Stimulated activated CD4-positive, alpha-beta T cell treated with anti-CD3 and anti-CD28 coated beads, TNF-alpha, amount 100 ng/mL, for 1 hour (primary cell): ENCODE measurements around the gene ZNF213.

ENCODE experiments used
- DNase-seq, 3 donors: peaks; one replicate each; pipeline ENCODE4 v3.0.0-alpha.2; 2020; ENCODE audit warnings: low read depth in 3 of 3, low spot score in 1 of 3

Gene ZNF213

DNA sequence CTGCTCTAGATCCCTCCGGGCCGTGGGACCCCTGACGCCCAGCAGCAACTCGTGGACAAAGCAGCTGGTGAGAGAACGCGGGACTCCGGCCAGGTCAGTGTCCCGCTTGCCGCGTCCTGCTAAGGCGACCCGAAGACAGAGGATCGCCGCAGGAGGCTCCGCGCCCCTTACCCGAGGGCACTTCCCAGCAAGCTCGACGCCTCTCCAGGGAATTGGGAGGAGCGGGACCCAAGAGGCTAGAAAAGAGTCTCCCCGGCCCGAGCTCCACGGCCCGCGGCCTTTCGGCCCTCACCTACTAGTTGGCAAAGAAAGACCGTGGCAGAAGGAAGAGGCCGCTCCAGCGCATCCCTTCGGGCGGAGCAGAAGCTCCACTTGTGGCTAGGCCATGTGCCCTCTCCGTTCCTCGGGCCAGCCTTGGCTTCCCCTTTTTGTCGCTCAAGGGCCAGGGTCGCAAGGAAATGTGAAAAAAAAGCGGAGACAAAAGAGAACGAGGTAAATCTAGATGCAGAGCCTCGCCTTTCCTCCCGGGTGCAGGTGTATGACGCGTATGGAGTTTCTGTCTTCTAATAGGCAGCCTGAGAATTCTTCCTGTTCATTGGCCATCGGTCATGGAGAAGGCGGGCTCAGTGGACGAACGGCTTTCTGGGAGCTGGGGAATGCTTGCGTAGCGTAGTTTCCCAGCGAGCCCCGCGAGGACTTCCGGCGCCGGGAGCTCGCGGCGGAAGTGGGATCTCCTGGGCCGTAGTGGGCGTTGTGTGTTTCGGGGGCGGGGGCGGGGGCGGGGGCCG, at the start of gene ZNF213:
Gene ZNF213 (plus strand): TSS at position 692 of the 788 bp plus-strand sequence. CDS start 2,252 bp downstream, outside the sequence.
- DNase-seq: peak; percentile 71 to 88 (median 82)

- DNase-seq: no peak
Observed at GRCh38 chr16:3085868-3086595, 48.8 kb upstream of the ZNF213 start.

GRCh38 chr16:3086596-3087242, 48.1 kb upstream of the ZNF213 start:
- DNase-seq: no peak

DNA sequence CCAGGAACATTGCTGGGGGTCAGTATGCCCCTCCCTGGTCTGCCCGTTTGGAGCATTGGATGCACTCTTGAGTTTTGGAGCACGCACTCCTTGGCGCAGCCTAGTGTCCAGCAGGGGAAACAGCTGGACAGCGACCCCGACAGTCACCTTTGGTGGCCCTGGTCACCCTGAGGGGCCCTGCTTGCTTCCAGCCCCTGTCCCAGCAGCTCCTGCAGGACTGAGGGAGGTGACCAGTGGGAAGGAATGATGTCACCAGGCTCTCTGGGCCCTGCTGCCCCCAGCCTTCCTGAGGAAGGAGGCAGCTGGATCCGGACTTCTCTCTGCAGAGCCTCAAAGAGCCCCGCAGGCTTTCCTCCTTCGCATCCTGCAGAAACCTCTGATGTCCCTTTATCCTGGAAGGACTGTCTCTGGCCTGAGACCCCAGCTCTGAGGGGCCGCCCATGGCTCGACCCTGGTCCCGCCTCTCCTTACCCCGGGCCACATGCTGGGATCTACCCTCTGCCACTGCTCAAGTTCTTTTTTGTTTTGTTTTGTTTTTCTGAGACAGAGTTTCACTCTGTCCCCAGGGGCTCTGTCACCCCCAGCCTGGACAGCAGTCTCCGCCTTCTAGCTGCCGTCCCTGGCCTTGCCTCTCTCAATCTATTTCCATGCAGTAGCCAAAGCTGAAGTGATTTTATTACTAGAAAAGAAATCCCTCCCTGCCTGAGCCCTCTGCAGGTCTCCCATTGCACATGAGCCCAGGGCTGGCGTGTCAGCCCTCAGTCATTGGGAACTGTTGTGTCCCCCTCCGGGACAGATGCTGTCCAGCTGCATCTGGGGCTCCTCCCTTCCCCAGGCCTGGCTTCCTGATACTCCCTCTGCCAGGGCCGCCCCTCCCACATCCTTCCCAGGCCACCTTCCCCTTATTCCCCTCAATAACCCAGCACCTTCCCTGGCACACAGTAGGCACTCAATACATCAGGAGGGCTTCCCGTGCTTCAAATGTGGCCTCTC, 47.3 kb upstream of the ZNF213 start:
- no peak for DNase-seq

GRCh38 chr16:3088450-3088849, 46.4 kb upstream of the ZNF213 start:
- DNase-seq: no peak

- DNase-seq: no peak
Observed at GRCh38 chr16:3088925-3089716, 45.7 kb upstream of the ZNF213 start.

DNA sequence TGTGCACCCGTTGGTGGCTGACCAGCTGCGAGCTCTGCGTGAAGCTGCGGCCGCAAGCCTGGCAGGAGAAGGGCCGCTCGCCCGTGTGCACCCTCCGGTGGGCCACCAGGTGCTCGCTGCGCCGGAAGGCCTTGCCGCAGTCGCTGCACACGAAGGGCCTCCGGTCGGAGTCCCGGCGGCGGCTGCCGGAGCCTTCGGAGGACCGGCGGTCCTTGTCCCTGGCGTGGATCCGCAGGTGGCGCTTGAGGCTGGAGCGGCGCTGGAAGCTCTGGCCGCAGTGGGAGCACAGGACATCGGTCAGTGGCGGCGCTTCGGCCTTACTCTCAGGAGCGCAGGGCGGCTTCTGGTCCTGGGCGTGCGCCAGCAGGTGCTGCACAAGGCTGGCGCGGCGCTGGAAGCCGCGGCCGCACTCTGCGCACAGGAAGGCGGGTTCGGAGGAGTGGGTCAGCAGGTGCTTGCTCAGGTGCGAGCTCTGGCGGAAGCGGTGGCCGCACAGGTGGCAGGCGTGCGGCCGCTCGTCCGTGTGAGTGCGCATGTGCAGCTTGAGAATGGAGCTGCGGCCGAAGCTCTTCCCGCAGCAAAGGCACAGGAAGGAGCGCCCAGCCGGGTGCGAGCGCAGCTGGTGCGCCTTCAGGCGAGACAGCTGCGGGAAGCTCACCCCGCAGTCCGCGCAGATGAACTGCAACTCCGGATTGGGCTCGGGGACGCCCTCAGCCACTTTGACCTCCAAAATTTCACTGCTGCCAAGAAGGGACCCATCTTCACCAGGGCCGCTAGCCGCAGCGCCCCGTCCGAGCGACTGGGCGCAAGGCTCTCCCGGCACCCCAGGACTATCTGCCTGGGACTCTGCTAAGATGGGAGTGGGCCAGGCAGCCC, 44.9 kb upstream of the ZNF213 start:
- DNase-seq: no peak

DNA sequence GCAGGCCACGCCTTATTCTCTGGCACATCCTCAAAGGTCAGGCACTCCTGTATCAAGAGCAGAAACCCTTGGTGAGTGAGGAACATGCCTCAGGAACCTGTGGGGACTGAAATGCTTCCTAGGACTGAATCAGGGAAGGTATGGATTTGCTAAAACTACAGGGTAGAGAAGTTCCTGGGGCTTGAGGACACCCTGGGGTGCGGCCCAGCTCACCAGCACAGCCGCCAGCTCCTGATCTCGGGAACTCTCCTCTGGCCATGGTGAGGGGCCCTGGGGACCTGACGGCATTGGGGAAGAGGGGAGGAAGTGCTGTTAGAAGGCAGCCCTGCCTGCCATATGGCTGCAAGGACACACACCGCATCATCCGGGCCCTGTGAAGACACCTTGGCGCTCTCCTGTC, 43.3 kb upstream of the ZNF213 start:
- DNase-seq: no peak

- no peak for DNase-seq
Observed at GRCh38 chr16:3092501-3092941, 42.3 kb upstream of the ZNF213 start.

- DNase-seq: no peak
Observed at GRCh38 chr16:3094289-3095027, 40.4 kb upstream of the ZNF213 start.

DNA sequence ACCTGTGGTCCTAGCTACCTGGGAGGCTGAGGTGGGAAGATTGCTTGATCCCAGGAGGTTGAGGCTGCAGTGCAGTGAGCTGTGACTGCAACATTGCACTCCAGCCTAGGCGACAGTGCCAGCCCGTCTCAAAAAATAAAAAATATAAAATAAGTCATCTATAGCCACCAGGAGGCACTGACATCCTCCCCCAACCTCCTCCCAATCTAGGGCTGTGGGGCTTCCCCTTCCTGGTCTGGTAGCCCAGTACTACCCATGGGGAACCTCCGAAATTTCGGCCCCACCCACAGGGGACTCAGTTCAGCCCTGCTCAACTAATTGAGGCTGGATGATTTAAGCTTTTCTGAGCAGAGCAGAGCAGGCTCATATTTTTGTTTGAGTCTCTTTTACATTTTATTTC, 39.0 kb upstream of the ZNF213 start:
- peak in 2 of 3 donors; percentile 28 to 46 for DNase-seq

DNA sequence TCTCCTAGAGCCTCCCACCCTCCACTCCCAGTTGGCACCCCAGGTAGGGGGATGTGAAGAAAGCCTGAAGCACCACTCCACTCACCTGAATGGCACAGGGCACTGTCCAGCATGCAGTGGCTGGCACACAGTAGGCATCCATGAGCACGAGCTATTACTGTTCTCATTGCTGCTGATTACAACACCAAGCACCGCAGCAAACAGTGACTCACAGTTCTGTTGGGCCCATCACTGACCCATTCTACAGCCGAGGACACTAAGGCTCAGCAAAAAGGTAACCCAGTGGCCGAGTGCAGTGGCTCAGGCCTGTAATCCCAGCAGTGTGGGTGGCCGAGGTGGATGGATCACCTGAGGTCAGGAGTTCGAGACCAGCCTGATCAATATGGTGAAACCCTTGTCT, 38.5 kb upstream of the ZNF213 start:
- no peak for DNase-seq

GRCh38 chr16:3097266-3097665, 37.6 kb upstream of the ZNF213 start:
- DNase-seq: no peak

DNA sequence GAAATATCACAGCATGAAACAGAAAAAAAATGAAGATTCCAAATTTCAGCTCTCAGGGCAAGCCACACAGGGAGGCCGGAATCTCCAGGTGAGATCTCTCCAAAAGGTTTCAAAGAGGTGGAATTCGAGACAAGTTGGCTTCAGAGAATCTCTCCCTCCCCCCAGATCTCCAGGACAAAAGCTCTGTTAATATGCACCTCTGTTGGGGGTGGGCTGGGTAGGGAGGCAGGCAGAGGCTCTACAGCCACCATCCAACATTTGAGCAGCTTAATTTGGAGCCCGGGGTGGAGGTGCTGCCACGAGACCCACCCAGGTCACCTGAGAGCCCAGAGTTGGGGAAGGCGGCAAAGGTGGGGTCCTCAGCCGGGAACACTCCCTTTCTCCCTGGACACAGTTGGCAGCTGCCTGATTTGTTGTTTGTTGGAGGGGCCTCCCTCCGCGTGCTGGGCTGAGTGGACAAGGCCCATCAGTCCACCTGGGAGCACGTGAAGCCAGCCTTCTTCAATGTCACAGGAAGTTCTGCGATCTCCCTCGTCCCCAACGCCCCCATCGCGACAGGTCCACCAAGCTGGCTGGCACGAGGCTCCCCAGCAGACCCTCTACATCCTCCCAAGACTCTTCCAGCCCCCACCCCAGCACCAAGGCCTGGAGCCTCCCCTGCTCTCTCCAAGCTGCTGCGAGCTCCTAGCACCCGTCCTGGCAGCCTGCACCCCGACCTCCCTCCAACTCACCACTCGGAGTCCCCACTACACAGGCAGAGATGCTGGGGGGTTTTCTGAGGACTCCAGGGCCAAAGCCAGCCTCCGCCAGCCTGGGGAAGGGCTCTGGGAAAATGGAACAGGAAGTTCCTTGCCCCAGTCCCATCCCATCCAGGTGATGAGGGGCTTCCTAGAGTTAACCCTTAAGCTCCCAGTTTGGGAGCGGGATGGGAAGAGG, 36.1 kb upstream of the ZNF213 start, which contains the start of gene ZSCAN10:
Gene ZSCAN10 (minus strand): TSS at position 836 of the 936 bp plus-strand sequence. CDS start 6,357 bp downstream, outside the sequence.
- no peak for DNase-seq

GRCh38 chr16:3099395-3099731, 35.5 kb upstream of the ZNF213 start:
- DNase-seq: no peak

GRCh38 chr16:3099732-3100499, 34.9 kb upstream of the ZNF213 start:
- DNase-seq: peak; percentile 83 to 94 (median 85)
